Lung (tissue), 13 donors: Measurements from ENCODE around the gene LENEP. TPM values are rescaled to one million over a fixed set of nuclear protein-coding genes. Genes with fewer than 3 reads are reported as not detected.

Experiments used
- ATAC-seq: fragments of 200-7000 bp; cut with Tn5 transposase; one replicate; pipeline ENCODE4 v1.9.1; 2020; ENCODE audit warnings: moderate number of reproducible peaks; ENCODE audit not compliant: insufficient read depth, low FRiP score
- DNase-seq, 3 donors: peaks; one replicate each; pipeline ENCODE4 v3.0.0-alpha.2; 2013 to 2017
- H3K27ac ChIP-seq, 2 donors: one replicate each; pipeline ENCODE4 v1.5.1; 2013; ENCODE audit warnings: mild to moderate bottlenecking in 2 of 2, moderate library complexity in 2 of 2, control low read depth in 1 of 2, inconsistent platforms in 1 of 2, low read depth in 1 of 2, low read length in 1 of 2
- H3K27me3 ChIP-seq, 3 donors: one replicate each; pipeline ENCODE4 v1.5.1; 2013; ENCODE audit warnings: low read length in 2 of 3; ENCODE audit not compliant: control insufficient read depth in 3 of 3, insufficient read depth in 3 of 3
- H3K36me3 ChIP-seq, 4 donors: one replicate each; pipeline ENCODE4 v1.5.1; 2013; ENCODE audit warnings: low read length in 4 of 4, mild to moderate bottlenecking in 1 of 4, moderate library complexity in 1 of 4; ENCODE audit not compliant: control insufficient read depth in 4 of 4, insufficient read depth in 4 of 4
- H3K4me1 ChIP-seq, 5 donors: one replicate each; pipeline ENCODE4 v1.5.1; 2013; ENCODE audit warnings: low read length in 5 of 5, mild to moderate bottlenecking in 2 of 5, moderate library complexity in 1 of 5; ENCODE audit not compliant: control insufficient read depth in 5 of 5, insufficient read depth in 5 of 5
- H3K4me3 ChIP-seq: one replicate; pipeline ENCODE4 v1.5.1; 2013; ENCODE audit warnings: mild to moderate bottlenecking, control low read depth, moderate library complexity
- H3K9ac ChIP-seq, 2 donors: one replicate each; pipeline ENCODE4 v1.5.1; 2013; ENCODE audit warnings: low read length in 2 of 2, control low read depth in 1 of 2; ENCODE audit not compliant: insufficient read depth in 1 of 2
- H3K9me3 ChIP-seq, 4 donors: one replicate each; pipeline ENCODE4 v1.5.1; 2013; ENCODE audit warnings: low read length in 3 of 4, mild to moderate bottlenecking in 1 of 4, moderate library complexity in 1 of 4; ENCODE audit not compliant: control insufficient read depth in 4 of 4, insufficient read depth in 3 of 4
- WGBS, 2 donors: extraction: QIAGEN DNeasy Blood & Tissue Kit; methylation state at CpG; one replicate each; pipeline ENCODE4 v1.1.7; 2013; 5-methylcytosine and 5-hydroxymethylcytosine counted together
- polyA plus RNA-seq, 2 donors: library from polyadenylated mRNA; stranded (reverse); fragments of 200-250 nt; gene quantifications; one replicate each; pipeline ENCODE4 v1.2.1, GENCODE V29; 2013
- small RNA-seq: library from RNA; depleted of rRNA; stranded (forward); fragments of <200 nt; gene quantifications from one replicate; pipeline ENCODE3, GENCODE V24; 2014; ENCODE audit warnings: low replicate concordance
- total RNA-seq, 2 donors: library from RNA; depleted of rRNA in 1 of 2; stranded (reverse); fragments of >200 nt in 1 of 2; gene quantifications; one replicate each; pipeline ENCODE4 v1.2.1, GENCODE V29; 2014 to 2021
- TF ChIP-seq, protein P1 (sequence below): IDR thresholded peaks from 2 replicates; pipeline ENCODE4 v1.5.1; 2012; ENCODE audit warnings: mild to moderate bottlenecking; ENCODE audit errors: control extremely low read depth, extremely low read depth
- donor health status: control.
- donor health status: control.
- donor health status: Bipolar disorder and iron deficiency.
- donor health status: healthy.
- donor health status: DM: yes; HTN: yes; CAD: no.

LENEP gene
- total and polyA plus RNA-seq, 4 donors = 0.31 to 0.89 TPM; not detected in 2

DNA sequence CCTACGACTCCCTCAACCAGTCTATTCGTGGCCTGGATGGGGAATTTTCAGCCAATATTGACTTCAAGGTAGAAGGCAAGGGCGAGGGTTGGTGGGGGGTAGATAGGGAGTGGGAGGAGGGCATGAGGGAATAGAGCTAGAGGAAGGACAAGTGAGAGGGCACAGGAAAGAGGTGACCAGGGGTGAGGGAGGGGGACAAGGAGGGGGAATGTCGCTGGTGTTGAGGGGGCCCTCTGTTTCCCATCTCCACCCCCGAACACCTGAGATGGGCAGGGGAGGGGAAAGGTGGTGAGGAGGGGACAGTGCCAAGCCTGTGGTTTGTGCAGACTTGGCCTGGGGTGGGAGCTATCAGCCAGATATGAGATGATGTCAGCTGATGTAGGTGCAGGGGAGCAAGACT is 49.4 kb downstream of the LENEP start:
- no peaks in the 10 kb centered on the region for H3K9me3 ChIP-seq
- ATAC-seq (no peak), DNase-seq (no peak)
- no peaks in the 10 kb centered on the region for H3K27me3 ChIP-seq
- H3K36me3 ChIP-seq = no peaks in the 10 kb centered on the region
- 83 to 86% methylated on average over 5 of the region's 5 CpGs for WGBS, 2 donors
- no peak overlapping the region for H3K4me3 ChIP-seq
- TF ChIP-seq, protein P1, sequence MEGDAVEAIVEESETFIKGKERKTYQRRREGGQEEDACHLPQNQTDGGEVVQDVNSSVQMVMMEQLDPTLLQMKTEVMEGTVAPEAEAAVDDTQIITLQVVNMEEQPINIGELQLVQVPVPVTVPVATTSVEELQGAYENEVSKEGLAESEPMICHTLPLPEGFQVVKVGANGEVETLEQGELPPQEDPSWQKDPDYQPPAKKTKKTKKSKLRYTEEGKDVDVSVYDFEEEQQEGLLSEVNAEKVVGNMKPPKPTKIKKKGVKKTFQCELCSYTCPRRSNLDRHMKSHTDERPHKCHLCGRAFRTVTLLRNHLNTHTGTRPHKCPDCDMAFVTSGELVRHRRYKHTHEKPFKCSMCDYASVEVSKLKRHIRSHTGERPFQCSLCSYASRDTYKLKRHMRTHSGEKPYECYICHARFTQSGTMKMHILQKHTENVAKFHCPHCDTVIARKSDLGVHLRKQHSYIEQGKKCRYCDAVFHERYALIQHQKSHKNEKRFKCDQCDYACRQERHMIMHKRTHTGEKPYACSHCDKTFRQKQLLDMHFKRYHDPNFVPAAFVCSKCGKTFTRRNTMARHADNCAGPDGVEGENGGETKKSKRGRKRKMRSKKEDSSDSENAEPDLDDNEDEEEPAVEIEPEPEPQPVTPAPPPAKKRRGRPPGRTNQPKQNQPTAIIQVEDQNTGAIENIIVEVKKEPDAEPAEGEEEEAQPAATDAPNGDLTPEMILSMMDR = no peak
- no peak overlapping the region for H3K9ac ChIP-seq
- peaks cover 0 to 7% (median 4%) of the 10 kb centered on the region in 5 donors for H3K4me1 ChIP-seq
- no peak overlapping the region for H3K27ac ChIP-seq

DNA sequence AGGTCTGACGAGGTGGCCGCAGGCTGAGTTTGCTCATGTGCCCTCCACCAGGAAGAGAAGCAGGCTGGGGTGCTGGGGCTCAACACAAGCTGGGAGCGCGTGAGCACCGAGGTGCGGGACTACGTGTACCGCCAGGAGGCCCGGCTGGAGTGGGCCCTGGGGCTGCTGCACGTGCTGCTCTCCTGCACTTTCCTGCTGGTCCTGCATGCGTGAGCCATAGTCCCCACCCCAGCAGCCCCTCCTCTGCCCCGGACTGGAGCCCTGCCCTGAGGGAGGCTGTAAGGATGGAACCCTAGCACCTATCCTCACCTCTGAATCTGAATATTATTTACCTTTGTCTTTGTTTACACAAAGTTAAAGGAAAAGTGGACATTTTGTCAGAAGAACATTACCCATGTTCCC is 49.9 kb downstream of the LENEP start:
- Histone ChIP-seq H3K9ac (no peak overlapping the region), H3K36me3 (no peaks in the 10 kb centered on the region), H3K4me1 (peaks cover 0 to 7% (median 4%) of the 10 kb centered on the region in 5 donors), H3K27ac (no peak overlapping the region), H3K9me3 (no peaks in the 10 kb centered on the region), H3K27me3 (no peaks in the 10 kb centered on the region), H3K4me3 (no peak overlapping the region)
- 75 to 93% methylated on average over 12 of the region's 12 CpGs for WGBS, 2 donors
- DNase-seq (no peak), ATAC-seq (no peak)
- TF ChIP-seq, protein P1 = no peak

DNA sequence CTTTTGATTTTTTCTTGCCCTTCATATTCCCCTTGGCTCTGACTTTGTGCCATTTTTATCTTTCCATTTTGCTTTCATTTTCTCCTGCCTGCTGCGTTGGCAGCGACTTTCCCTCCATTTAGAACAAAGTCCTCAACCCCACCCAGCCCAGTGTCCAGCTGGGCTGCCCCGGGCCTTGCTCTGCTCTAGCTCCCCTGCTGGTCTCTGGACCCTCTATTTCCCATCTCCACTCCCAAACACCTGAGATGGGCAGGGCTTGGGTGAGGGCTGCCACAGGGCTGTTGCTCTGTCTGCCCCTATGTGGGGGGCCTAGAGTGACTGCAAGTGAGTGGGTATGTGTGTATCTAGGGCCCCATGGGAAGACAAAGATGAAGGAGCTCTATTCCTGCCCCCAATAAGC is 50.4 kb downstream of the LENEP start:
- no peak overlapping the region for H3K9ac ChIP-seq
- no peaks in the 10 kb centered on the region for H3K9me3 ChIP-seq
- no peaks in the 10 kb centered on the region for H3K36me3 ChIP-seq
- H3K27ac ChIP-seq = no peak overlapping the region
- no peaks in the 10 kb centered on the region for H3K27me3 ChIP-seq
- 65 to 94% methylated on average over 3 of the region's 3 CpGs for WGBS, 2 donors
- no peak for ATAC-seq
- TF ChIP-seq, protein P1 = no peak
- H3K4me1 ChIP-seq = peaks cover 0 to 10% (median 4%) of the 10 kb centered on the region in 5 donors
- no peak overlapping the region for H3K4me3 ChIP-seq
- no peak for DNase-seq

Small RNAs within 50 kb of the gene (small RNA-seq; reads per million reads assigned to genes)
- gene MIR4258 (not detected), gene RF00017 (not detected)

Other genes with a start within 250 kb of the LENEP start
- gene KCNN3, start 123.3 kb upstream of the LENEP start, total RNA-seq = 1 to 10 TPM; 3.2 to 4.9 TPM
- gene KCNN3, start 123.3 kb upstream of the LENEP start, polyA plus RNA-seq = under 1 TPM; 0.47 to 0.55 TPM
- gene PMVK, start 56.9 kb upstream of the LENEP start, total RNA-seq = 10 to 100 TPM; 18.4 to 48.8 TPM
- gene PMVK, start 56.9 kb upstream of the LENEP start, polyA plus RNA-seq = 10 to 100 TPM; 39.0 to 47.9 TPM
- 100 to 1,000 TPM in 1 of 2 donors, 10 to 100 TPM in 1; 37.3 to 178 TPM for gene PBXIP1, start 37.5 kb upstream of the LENEP start, total RNA-seq
- 10 to 100 TPM; 32.8 to 33.2 TPM for gene PBXIP1, start 37.5 kb upstream of the LENEP start, polyA plus RNA-seq
- 10 to 100 TPM; 17.9 to 25.2 TPM for gene PYGO2, start 31.8 kb upstream of the LENEP start, total RNA-seq
- gene PYGO2, start 31.8 kb upstream of the LENEP start, polyA plus RNA-seq = 10 to 100 TPM; 14.6 to 22.2 TPM
- gene SHC1, start 22.8 kb upstream of the LENEP start, total RNA-seq = 100 to 1,000 TPM in 1 of 2 donors, 10 to 100 TPM in 1; 67.6 to 136 TPM
- gene SHC1, start 22.8 kb upstream of the LENEP start, polyA plus RNA-seq = 100 to 1,000 TPM in 1 of 2 donors, 10 to 100 TPM in 1; 76.5 to 111 TPM
- gene CKS1B, start 18.9 kb upstream of the LENEP start, total RNA-seq = 10 to 100 TPM; 22.3 to 33.6 TPM
- 10 to 100 TPM; 26.9 to 38.2 TPM for gene CKS1B, start 18.9 kb upstream of the LENEP start, polyA plus RNA-seq
- gene FLAD1, start 10.2 kb upstream of the LENEP start, total RNA-seq = 10 to 100 TPM; 10.9 to 37.0 TPM
- 10 to 100 TPM; 29.3 to 31.9 TPM for gene FLAD1, start 10.2 kb upstream of the LENEP start, polyA plus RNA-seq
- 10 to 100 TPM; 41.9 to 83.3 TPM for gene ZBTB7B, start 9.2 kb downstream of the LENEP start, total RNA-seq
- 10 to 100 TPM; 52.6 to 57.8 TPM for gene ZBTB7B, start 9.2 kb downstream of the LENEP start, polyA plus RNA-seq
- 1 to 10 TPM in 1 of 2 donors, under 1 TPM in 1; 0.31 to 1.7 TPM for gene DCST2, start 40.2 kb downstream of the LENEP start, total RNA-seq
- gene DCST2, start 40.2 kb downstream of the LENEP start, polyA plus RNA-seq = 1 to 10 TPM in 1 of 2 donors, under 1 TPM in 1; 0.77 to 1.7 TPM
- gene DCST1, start 40.2 kb downstream of the LENEP start, total RNA-seq = under 1 TPM in 1 of 2 donors, not detected in 1; 0.20 TPM
- under 1 TPM in 1 of 2 donors, not detected in 1; 0.08 TPM for gene DCST1, start 40.2 kb downstream of the LENEP start, polyA plus RNA-seq
- gene ADAM15, start 57.7 kb downstream of the LENEP start, total RNA-seq = 100 to 1,000 TPM in 1 of 2 donors, 10 to 100 TPM in 1; 49.5 to 209 TPM
- gene ADAM15, start 57.7 kb downstream of the LENEP start, polyA plus RNA-seq = 100 to 1,000 TPM; 111 to 233 TPM
- gene EFNA4, start 70.2 kb downstream of the LENEP start, total RNA-seq = 10 to 100 TPM in 1 of 2 donors, 1 to 10 TPM in 1; 8.3 to 13.4 TPM
- 10 to 100 TPM in 1 of 2 donors, 1 to 10 TPM in 1; 9.2 to 11.2 TPM for gene EFNA4, start 70.2 kb downstream of the LENEP start, polyA plus RNA-seq
- 1 to 10 TPM; 1.1 to 1.9 TPM for gene EFNA3, start 85.3 kb downstream of the LENEP start, total RNA-seq
- gene EFNA3, start 85.3 kb downstream of the LENEP start, polyA plus RNA-seq = 1 to 10 TPM; 1.5 to 1.8 TPM
- 100 to 1,000 TPM; 111 to 202 TPM for gene EFNA1, start 134.3 kb downstream of the LENEP start, total RNA-seq
- gene EFNA1, start 134.3 kb downstream of the LENEP start, polyA plus RNA-seq = 100 to 1,000 TPM; 149 to 187 TPM
- gene SLC50A1, start 142.3 kb downstream of the LENEP start, total RNA-seq = 10 to 100 TPM; 26.3 to 60.3 TPM
- 100 to 1,000 TPM in 1 of 2 donors, 10 to 100 TPM in 1; 76.6 to 114 TPM for gene SLC50A1, start 142.3 kb downstream of the LENEP start, polyA plus RNA-seq
- 10 to 100 TPM; 33.7 to 99.6 TPM for gene DPM3, start 146.9 kb downstream of the LENEP start, total RNA-seq
- 100 to 1,000 TPM; 166 to 491 TPM for gene DPM3, start 146.9 kb downstream of the LENEP start, polyA plus RNA-seq
- gene KRTCAP2, start 179.7 kb downstream of the LENEP start, total RNA-seq = 100 to 1,000 TPM in 1 of 2 donors, 10 to 100 TPM in 1; 58.2 to 162 TPM
- gene KRTCAP2, start 179.7 kb downstream of the LENEP start, polyA plus RNA-seq = 100 to 1,000 TPM; 218 to 592 TPM
- gene TRIM46, start 180.3 kb downstream of the LENEP start, total RNA-seq = under 1 TPM; 0.60 to 0.71 TPM
- gene TRIM46, start 180.3 kb downstream of the LENEP start, polyA plus RNA-seq = under 1 TPM; 0.26 to 0.31 TPM
- gene THBS3, start 214.3 kb downstream of the LENEP start, total RNA-seq = 10 to 100 TPM; 26.6 to 33.1 TPM
- 10 to 100 TPM; 11.4 to 22.1 TPM for gene THBS3, start 214.3 kb downstream of the LENEP start, polyA plus RNA-seq
- 10 to 100 TPM; 25.6 to 46.7 TPM for gene MTX1, start 215.1 kb downstream of the LENEP start, total RNA-seq
- gene MTX1, start 215.1 kb downstream of the LENEP start, polyA plus RNA-seq = 10 to 100 TPM; 69.9 to 72.1 TPM